ENCODE measurements around the gene HSF4.

Gene HSF4

DNA sequence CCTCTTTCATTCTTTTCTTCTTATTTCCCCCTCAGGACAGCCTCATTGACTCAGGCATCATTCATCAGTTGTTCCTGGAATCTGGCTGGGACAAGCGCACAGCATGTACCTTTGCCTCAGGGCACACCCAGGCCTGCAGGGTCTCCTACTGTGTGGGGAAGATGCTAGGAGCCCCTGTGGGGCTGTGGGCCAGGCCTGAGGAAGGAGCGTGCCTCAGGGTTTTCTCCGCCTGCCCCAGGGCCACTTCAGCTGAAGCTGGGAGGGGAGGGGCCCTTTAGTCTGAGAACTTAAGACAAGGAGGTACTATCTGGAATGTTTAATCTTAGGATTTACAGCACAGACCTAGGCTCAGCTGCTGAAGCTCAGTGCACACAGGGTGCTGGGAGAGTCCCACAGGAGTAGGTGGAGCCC, 42.3 kb downstream of the HSF4 start:
- no peak for DNase-seq (ENCODE audit: low read depth)
- TF ChIP-seq, protein P1, sequence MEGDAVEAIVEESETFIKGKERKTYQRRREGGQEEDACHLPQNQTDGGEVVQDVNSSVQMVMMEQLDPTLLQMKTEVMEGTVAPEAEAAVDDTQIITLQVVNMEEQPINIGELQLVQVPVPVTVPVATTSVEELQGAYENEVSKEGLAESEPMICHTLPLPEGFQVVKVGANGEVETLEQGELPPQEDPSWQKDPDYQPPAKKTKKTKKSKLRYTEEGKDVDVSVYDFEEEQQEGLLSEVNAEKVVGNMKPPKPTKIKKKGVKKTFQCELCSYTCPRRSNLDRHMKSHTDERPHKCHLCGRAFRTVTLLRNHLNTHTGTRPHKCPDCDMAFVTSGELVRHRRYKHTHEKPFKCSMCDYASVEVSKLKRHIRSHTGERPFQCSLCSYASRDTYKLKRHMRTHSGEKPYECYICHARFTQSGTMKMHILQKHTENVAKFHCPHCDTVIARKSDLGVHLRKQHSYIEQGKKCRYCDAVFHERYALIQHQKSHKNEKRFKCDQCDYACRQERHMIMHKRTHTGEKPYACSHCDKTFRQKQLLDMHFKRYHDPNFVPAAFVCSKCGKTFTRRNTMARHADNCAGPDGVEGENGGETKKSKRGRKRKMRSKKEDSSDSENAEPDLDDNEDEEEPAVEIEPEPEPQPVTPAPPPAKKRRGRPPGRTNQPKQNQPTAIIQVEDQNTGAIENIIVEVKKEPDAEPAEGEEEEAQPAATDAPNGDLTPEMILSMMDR (IDR thresholded peaks at IDR 0.05; ENCODE audit: low read depth, low read length, missing control alignments) = no peak

DNA sequence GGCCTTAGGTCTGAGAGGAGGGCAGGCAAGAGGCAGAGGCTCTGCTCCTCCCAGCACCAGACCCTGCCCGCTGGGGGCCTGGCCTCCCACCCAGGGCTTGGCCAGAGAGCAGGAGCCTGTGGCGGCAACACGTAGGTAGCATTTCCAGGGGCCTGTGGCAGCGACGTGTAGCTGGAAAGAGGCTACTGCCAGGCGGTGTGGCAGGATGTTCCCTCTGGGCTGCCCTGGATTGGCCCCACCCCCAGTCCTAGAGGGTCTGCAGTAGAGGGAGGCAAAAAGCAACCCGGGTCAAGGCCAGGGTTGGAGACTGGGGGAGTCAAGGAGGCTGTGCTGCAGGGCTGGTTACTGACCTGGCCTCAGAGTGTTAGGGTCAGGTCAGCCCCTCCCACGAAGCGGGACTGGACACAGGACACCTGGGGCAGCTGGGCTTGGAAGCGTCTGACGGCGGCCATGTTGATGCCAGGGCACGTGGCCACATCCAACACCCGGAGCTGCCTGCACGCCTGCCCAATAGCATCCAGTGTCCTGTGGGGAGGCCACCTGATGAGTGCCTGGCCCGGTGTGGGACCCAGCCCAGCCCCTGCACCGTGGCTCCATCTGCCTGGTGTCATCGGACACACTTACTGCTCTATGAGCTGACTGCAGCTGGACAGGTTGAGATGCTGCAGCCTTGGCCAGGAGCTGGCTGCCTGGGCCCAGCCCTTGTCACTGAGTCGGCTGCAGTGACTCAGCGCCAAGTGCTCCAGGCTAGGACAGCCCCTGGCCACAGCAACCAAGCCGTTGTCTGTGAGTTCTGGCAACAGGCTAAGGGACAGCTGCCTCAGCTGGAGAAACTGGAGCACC, 42.9 kb downstream of the HSF4 start:
- DNase-seq (ENCODE audit: low read depth) = no peak
- TF ChIP-seq, protein P1 (IDR thresholded peaks at IDR 0.05; ENCODE audit: low read depth, low read length, missing control alignments) = no peak
- H3K4me3 ChIP-seq (ENCODE audit: low read depth, low read length) = no peak overlapping the region

More for the DNA sequence above, 42.3 kb downstream of the HSF4 start:
- H3K4me3 ChIP-seq (ENCODE audit: low read depth, low read length) = no peak overlapping the region

DNA sequence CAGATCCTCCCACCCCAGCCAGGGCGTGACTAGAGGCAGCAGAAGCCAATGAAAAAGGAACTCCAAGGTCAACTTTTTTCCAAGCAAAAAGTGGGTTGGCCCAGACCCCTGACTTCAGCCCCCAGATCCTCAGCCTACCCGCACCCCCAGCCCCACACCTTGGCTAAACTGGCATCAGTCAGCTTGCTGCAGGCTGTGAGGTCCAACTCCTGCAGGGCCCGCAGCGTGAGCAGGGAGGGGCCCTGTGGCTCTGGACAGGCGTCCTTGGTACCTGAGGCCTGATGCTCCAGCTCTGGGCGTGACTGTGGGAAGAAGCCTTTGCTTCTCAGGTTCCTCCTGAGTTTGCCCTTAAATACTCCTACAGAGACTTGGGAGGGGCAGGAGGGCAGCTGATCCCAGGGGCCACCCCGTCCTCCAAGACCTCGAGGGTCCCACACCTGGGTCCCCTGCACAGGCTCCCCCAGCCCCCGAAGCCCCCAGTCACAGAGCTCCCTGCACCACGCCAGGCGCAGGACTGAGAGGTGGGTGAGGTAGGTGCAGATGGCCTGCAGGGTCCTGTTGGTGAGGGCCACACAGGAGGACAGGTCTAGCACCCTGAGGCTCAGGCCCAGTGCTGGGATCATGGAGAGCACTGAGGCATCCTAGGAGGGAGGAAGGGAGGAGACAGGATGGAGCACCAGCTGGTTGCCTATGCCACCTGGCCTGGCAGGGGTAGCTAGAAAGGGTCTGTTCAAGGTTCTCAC, 43.8 kb downstream of the HSF4 start:
- no peak overlapping the region for H3K4me3 ChIP-seq (ENCODE audit: low read depth, low read length)
- DNase-seq (ENCODE audit: low read depth) = no peak
- TF ChIP-seq, protein P1 (IDR thresholded peaks at IDR 0.05; ENCODE audit: low read depth, low read length, missing control alignments) = no peak

DNA sequence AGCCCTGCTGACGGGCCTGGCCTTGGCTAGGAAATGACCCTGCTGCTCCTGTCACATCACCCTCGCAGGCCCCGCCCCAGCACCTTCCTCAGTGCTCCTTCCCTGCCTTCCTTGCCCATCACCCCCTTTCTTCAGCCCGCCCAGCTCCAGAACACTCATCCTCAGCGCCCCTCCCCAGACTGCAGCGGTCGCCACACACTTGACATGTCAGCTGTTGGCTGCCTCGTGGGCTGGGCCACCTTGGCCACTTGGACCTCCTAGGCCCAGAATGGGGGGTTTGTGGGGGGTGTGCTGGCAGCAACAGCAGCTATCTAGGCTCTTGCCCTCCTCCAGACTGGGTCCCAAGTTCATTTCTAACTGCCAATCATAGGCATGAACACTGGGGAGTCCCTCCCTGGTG, 45.0 kb downstream of the HSF4 start:
- no peak overlapping the region for H3K4me3 ChIP-seq (ENCODE audit: low read depth, low read length)
- TF ChIP-seq, protein P1 (IDR thresholded peaks at IDR 0.05; ENCODE audit: low read depth, low read length, missing control alignments) = no peak

DNA sequence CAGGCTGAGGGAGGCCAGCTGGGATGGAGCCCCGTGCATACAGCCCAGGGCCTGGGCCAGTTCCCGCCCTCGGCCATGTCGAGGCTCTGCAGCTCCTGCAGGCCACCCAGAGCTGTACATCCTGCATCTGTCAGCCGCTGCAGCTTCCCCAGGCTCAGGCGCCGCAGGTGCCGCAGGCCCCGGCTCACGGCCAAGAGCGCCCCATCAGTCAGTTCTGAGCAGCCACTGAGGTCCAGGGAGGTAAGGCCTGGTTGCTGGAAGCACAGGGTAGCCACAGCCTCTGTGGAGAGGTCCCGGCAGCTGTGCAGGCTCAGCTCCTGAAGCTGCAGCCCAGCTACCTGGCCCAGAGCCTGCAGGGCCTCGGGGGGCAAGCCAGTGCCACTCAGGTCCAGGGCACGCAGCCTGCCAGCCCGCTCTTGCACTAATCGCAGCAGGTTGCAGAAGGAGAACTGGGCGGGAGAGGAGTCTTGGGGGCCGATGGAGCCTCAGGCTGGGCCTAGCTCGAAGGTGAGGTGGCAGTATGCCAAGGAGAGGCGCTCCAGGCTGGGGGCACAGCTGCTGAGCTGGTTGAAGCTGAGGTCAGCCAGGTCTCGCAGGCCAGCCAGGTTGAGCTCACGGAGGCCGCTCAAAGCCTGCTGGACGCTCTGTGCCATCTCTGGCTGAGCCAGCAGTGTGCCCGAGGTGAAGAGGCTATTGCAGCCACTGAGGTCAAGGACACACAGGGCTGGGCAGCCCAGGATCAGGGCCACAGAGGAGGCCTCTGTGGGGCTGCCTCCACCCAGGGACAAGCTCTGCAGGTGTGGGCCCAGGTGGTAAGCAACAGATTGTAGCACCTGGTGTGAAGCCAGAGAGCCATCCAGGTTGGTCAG, 45.8 kb downstream of the HSF4 start:
- TF ChIP-seq, protein P1 (IDR thresholded peaks at IDR 0.05; ENCODE audit: low read depth, low read length, missing control alignments) = no peak
- DNase-seq (ENCODE audit: low read depth) = no peak
- no peak overlapping the region for H3K4me3 ChIP-seq (ENCODE audit: low read depth, low read length)

More for the DNA sequence above, 45.0 kb downstream of the HSF4 start:
- DNase-seq (ENCODE audit: low read depth) = no peak

DNA sequence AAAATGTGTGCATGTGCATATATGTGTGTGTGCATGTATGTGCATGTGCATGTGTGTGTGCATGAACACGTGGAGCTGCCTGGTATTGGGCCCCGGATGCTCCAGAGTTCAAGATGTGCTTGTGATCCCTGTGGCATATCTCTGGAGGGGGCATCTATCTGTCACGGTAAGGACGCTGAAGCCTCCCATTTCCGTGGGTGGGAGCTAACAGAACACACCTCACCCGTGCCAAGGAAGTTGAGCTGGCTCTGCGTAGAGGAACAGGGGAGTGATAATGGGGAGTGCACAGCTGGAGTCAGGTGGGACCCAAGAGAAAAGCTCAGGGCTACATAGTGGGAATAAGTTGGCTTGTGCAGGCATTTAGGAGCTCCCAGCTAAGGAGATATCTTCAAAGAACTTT, 47.1 kb downstream of the HSF4 start:
- no peak for DNase-seq (ENCODE audit: low read depth)

More for the DNA sequence above, 47.1 kb downstream of the HSF4 start:
- TF ChIP-seq, protein P1 (IDR thresholded peaks at IDR 0.05; ENCODE audit: low read depth, low read length, missing control alignments) = no peak
- H3K4me3 ChIP-seq (ENCODE audit: low read depth, low read length) = no peak overlapping the region

All from GM12864 (cell line).